Fibroblast of the conjunctiva (primary cell): ENCODE measurements around the gene ADD3.
"Not testable (repeated sequence)": the region's sequence is repeated elsewhere in the genome, so short reads cannot be mapped to it uniquely, and the experiment has no call there.

Experiments
- DNase-seq: peaks from one replicate; pipeline ENCODE4 v3.0.0-alpha.2; 2010; ENCODE audit warnings: low read depth

The ADD3 gene

GRCh38 chr10:110107430-110107829 lies 99.6 kb downstream of the ADD3 start:
- DNase-seq: no peak

DNA sequence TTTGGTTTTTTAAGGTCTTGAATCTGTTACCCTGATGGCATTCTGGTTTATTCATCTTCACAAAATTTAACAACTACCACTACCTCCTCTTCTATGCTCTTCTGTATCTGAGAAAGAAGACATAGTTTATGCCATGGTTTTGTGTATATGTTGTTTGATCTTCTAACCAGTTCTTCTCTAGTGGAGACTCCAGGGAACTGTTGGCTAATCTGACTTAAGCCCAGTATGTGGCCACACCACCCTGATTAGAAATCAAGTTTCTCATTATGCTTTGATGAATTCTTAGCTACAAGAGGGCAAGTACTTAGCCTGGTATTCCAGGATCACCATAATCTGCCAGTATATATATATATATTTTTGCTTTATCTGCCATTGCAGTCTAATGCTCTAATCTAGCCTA lies 100.1 kb downstream of the ADD3 start:
- DNase-seq: no peak

DNA sequence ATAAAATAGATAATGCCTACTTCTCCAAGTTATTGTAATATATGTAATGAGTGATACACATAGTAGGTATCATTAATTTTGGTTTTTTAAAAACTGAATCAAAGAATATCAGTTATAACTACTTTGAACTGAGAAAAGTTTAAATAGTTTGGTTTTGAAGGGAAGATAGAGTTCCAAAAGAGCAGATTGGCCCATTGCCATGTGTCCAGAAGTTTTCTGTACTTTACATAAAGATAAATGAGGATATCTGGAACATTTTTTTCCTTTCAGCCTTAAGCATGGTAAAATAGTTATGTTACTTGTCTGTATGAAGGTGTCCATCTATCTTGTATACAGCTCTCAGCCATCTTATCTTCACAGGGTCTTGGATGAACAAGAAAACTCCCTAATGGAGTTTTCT lies 101.7 kb downstream of the ADD3 start:
- DNase-seq: no peak

DNA sequence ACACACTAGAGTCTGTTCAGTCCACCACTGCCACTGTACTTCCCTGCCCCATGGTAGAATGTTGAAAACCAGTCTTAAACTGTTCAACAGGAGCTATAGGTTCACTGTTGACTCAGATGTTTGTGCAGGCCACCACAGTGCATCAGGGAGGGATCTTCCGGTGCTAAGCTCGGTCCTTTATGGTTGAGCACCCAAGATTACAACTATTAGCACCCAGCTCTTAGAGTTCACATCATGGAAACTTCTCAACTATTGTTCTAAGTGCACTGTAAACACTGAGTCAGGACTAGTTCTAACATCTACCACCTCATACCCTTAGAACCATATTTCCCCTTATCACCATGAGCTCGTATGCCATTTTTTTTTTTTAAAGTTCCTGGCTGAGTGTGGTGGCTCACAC lies 102.6 kb downstream of the ADD3 start:
- DNase-seq: no peak

GRCh38 chr10:110113670-110114337 lies 106.0 kb downstream of the ADD3 start:
- DNase-seq: no peak

DNA sequence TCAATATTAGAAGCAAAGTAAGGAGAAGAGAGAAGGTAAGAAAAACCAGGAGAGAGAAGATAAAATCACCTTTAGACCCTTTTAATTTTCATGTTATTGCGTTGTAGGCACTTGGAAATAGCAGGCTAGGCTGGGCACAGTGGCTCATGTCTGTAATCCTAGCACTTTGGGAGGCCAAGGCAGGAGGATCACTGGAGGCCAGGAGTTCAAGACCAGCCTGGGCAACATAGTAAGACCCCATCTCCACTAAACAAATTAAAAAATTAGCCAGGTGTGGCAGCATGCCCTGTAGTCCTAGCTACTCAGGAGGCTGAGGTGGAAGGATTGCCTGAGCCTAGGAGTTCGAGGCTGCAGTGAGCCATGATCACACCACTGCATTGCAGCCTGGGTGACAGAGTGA lies 106.9 kb downstream of the ADD3 start:
- not testable (repeated sequence) for DNase-seq

GRCh38 chr10:110115784-110116520 lies 108.2 kb downstream of the ADD3 start:
- no peak for DNase-seq

DNA sequence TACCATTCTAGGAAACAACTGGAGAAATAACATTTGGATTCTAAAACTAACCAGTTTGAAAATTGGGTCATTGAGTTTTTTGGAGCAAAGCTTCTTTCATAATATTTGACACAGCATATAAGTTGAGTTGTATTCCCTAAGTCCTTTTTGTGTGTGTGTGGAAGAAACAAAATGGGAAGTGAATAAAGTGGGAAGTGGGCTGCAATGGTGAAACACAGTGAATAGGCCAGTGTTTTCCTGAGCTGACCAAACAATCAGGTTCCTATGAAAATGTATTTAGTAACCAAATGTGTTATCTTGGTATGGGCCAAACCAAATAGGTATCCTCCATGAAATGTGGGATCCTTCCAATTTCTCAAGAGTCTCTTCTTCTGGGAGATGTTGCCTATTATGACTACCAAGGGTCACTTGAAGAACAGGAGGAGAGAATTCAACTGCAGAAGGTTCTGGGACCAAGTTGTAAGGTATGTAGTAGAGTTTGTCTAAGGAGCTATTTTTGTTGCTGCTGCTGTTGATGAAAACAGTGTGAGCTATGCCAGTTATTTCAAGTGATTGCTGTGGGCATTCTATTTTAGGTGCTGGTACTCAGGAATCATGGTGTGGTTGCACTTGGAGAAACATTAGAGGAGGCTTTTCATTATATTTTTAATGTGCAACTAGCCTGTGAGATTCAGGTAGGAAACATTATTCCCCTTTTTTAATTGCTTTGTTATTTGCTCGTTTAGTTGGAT lies 111.3 kb downstream of the ADD3 start:
- no peak for DNase-seq

DNA sequence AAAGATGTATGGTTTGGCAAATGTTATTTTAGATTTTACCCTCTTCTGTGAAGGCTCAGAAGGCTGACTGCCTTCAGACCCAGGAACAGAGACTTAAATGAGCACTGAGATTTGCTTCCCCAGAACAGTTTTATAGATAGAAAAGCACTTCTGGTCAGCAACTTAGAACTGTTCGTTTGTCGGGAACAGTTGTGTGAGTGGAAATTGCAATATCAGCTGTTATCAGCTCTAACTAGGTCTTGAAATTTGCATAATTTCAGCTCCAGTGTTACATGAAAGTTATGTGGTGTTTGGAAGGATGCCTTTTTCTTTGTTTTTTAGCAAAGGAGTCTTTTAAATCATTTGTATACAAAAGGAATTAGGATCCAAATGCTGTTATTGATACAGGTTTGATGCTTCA lies 115.8 kb downstream of the ADD3 start:
- DNase-seq: no peak

GRCh38 chr10:110129490-110129889 lies 121.7 kb downstream of the ADD3 start:
- DNase-seq: no peak

DNA sequence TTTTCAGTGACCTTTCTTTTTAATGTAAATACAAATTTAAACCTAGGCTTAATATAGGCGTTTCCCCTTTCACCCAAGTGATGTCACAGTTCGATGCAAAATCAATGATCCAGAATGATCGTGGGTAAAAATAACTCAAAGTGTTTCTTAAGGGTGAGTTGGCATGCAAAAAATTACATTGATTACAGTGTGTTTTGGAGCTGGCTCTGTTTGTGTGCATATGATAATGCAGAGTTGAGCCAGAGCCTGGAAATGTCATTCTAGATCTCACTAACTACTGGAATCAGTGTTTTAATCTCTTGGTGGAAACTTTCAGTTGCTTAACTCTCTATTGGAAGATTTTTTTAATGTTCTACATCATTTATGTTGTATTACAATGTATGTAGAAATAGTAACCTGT lies 127.1 kb downstream of the ADD3 start:
- no peak for DNase-seq

DNA sequence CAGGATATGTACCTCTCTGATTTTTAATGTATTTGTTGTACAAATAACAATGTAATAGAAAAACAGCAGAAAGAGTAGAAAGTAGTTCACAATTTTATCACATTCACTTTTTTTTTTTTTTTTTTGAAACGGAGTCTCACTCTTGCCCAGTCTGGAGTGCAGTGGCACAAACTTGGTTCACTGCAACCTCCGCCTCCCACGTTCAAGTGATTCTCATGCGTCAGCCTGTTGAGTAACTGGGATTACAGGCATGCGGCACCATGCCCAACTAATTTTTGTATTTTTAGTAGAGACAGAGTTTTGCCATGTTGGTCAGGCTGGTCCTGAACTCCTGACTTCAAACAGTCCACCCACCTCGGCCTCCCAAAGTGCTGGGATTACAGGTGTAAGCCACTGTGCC lies 128.1 kb downstream of the ADD3 start:
- DNase-seq: not testable (repeated sequence)

DNA sequence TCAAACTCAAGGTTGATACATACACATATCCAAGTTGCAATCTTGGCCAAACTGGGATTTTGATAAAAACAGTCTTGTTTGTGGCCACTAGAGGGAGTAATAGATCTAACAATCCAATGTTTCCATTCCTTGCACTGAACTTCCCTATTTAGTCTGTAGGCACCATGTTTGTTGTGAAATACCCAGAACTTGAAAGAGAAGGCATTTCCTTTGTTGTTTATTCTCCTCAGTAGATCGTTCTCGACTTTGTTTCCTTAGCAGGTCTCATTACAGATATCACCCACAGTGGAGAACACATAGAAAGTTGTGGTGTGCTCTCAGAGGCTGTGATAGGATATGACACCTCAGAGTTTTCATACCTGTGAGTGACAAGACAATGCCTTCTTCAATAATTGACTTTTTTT lies 129.4 kb downstream of the ADD3 start:
- peak; percentile 72 for DNase-seq

- peak; percentile 60 for DNase-seq
Observed at GRCh38 chr10:110138197-110138812, 130.5 kb downstream of the ADD3 start.

DNA sequence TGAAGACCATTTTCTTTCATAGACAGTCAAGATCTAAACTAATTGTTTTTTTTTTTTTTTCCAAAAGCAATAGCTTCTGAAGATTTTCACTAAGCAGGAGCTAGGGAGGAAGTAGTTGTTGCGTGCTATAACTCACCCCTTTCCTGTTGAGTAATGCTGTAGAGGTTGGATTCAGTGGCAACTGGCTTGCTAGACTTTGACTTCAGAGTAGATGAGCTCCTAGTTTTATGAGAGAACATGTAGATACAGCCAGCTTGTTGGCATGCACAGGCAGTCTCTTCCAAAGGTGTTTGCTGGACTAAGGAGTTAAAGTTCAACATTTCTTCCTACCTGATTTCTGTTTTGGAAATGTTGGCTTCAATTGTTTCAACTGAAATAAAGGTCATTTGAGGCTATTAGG lies 133.4 kb downstream of the ADD3 start:
- DNase-seq: no peak

GRCh38 chr10:110141871-110142635 lies 134.3 kb downstream of the ADD3 start:
- DNase-seq: no peak

- DNase-seq: no peak
Observed at GRCh38 chr10:110142965-110143364, 135.2 kb downstream of the ADD3 start.

DNA sequence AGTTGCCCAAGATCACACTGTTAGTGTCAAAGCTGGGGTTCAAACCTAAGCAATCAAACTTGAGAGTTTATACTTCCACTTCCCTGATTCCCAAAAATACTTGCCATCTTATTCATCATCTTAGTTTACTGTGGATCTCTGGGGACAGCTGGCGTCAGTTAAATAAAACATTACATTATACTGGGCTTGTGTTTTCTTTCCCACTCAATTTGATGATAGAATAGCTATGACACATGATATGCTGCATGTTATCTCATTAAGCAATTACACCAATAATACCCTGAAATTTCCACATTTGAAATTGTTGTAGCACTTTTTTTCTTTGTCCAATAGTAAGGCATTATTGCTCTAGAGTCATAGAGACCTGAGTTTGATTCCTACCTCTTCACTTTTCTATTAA lies 136.7 kb downstream of the ADD3 start:
- no peak for DNase-seq

GRCh38 chr10:110147961-110148360 lies 140.2 kb downstream of the ADD3 start:
- no peak for DNase-seq

GRCh38 chr10:110149259-110149658 lies 141.5 kb downstream of the ADD3 start:
- DNase-seq: no peak

DNA sequence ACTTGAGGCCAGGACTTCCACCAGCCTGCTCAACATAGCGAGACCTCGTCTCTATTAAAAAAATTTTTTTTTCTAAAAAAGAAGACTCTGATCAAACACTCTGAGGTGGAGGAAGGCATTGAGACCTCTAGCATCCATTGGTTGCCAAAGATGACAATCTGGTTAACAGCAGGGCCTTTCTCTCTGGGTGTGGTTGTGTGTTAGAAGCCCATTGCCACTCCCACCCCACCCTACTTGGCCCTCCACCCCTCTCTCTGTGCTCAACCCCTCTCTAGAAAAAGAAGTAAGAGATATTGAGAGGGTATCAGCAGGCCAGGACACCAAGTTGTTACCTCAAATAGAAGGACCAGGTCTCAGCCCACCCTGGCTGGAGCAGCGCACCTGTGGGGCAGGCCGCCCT lies 142.3 kb downstream of the ADD3 start:
- DNase-seq: no peak

- DNase-seq: no peak
Observed at GRCh38 chr10:110150981-110151380, 143.2 kb downstream of the ADD3 start.
